Chondrocyte (in vitro differentiated cells): Measurements from ENCODE around the gene PRKRIP1. TPM values are rescaled to one million over a fixed set of nuclear protein-coding genes. Genes with fewer than 3 reads are reported as not detected.
"Not testable (repeated sequence)": the region's sequence is repeated elsewhere in the genome, so short reads cannot be mapped to it uniquely, and the experiment has no call there.

Experiments
- DNase-seq: peaks from one replicate; pipeline ENCODE4 v3.0.0; 2021; ENCODE audit warnings: mixed read lengths, low spot score
- H3K27ac Mint-ChIP-seq: one replicate; pipeline ENCODE4 v1.8.0; 2021; ENCODE audit warnings: mild to moderate bottlenecking, moderate library complexity, mixed read lengths; ENCODE audit not compliant: unreplicated experiment
- H3K27me3 Mint-ChIP-seq: 2 replicates; pipeline ENCODE4 v1.8.0; 2021; ENCODE audit warnings: low read depth, mixed read lengths
- H3K36me3 Mint-ChIP-seq: 2 replicates; pipeline ENCODE4 v1.8.0; 2021; ENCODE audit warnings: low read depth, mixed read lengths
- H3K4me1 Mint-ChIP-seq: 2 replicates; pipeline ENCODE4 v1.8.0; 2021; ENCODE audit warnings: low read depth, mild to moderate bottlenecking, mixed read lengths
- H3K4me3 Mint-ChIP-seq: one replicate; pipeline ENCODE4 v1.8.0; 2021; ENCODE audit warnings: mild to moderate bottlenecking, moderate library complexity, mixed read lengths; ENCODE audit not compliant: unreplicated experiment
- H3K9me3 Mint-ChIP-seq: 2 replicates; pipeline ENCODE4 v1.8.0; 2021; ENCODE audit warnings: low read depth, mixed read lengths
- CTCF ChIP-seq: fragments of 200-600 bp; sonication (generic); IDR thresholded peaks from 2 replicates; pipeline ENCODE4 v1.5.0; 2021; ENCODE audit warnings: antibody characterized with exemption, mild to moderate bottlenecking, moderate library complexity
- long read RNA-seq: library from polyadenylated mRNA; stranded (forward); transcript quantifications from one replicate; pipeline ENCODE4 v2.0.0, GENCODE V29; 2021
- total RNA-seq: library from RNA; stranded (reverse); gene quantifications from 3 replicates; pipeline ENCODE4 v1.2.1, GENCODE V29; 2021

The PRKRIP1 gene
- total RNA-seq = 23.2 to 25.5 TPM (median 25.3 TPM) in 3 replicates
- long read RNA-seq, transcript PRKRIP1-207 (9 exons, 1,625 nt) = minor isoform, 9 of 45 reads
- long read RNA-seq, transcript PRKRIP1-201 (6 exons, 2,159 nt) = major isoform, 11 of 45 reads
- long read RNA-seq, partial matches to known transcripts = 1 of 45 reads
- long read RNA-seq, other reads (novel, unspliced or antisense) = 18 of 45 reads

- no peak for DNase-seq
- Mint-ChIP-seq H3K36me3 (peaks cover 11% of the 10 kb centered on the region), H3K9me3 (no peaks in the 10 kb centered on the region), H3K27me3 (no peaks in the 10 kb centered on the region), H3K27ac (peak within 1 kb of the TSS; percentile 97), H3K4me1 (peaks cover 19% of the 10 kb centered on the region), H3K4me3 (peak within 1 kb of the TSS; percentile 96)
- peak; percentile 7 for TF ChIP-seq CTCF
Measured at GRCh38 chr7:102395873-102396709, at the start of gene PRKRIP1. Gene PRKRIP1 (plus strand): TSS chr7:102396363. CDS start chr7:102396412, 49 bp downstream.

- not testable (repeated sequence) for H3K4me3 Mint-ChIP-seq
Measured at GRCh38 chr7:102346983-102347382, 49.2 kb upstream of the PRKRIP1 start.

GRCh38 chr7:102356344-102356743, 39.8 kb upstream of the PRKRIP1 start, which contains the start of gene SPDYE6:
Gene SPDYE6 (minus strand): TSS chr7:102356444. CDS start chr7:102356023, 421 bp downstream.
- H3K27me3 Mint-ChIP-seq, H3K27ac Mint-ChIP-seq, H3K36me3 Mint-ChIP-seq, H3K4me1 Mint-ChIP-seq, H3K9me3 Mint-ChIP-seq, DNase-seq, H3K4me3 Mint-ChIP-seq: not testable (repeated sequence)

More at GRCh38 chr7:102346983-102347382, 49.2 kb upstream of the PRKRIP1 start:
- not testable (repeated sequence) for DNase-seq, H3K36me3 Mint-ChIP-seq, H3K4me1 Mint-ChIP-seq, H3K27ac Mint-ChIP-seq, H3K27me3 Mint-ChIP-seq, H3K9me3 Mint-ChIP-seq

GRCh38 chr7:102363549-102364393, 32.4 kb upstream of the PRKRIP1 start:
- H3K36me3 Mint-ChIP-seq = not testable (repeated sequence)

GRCh38 chr7:102364394-102364886, 31.7 kb upstream of the PRKRIP1 start:
- H3K27ac Mint-ChIP-seq = peak overlapping the region; percentile 90
- H3K9me3 Mint-ChIP-seq, H3K27me3 Mint-ChIP-seq: not testable (repeated sequence)

More at GRCh38 chr7:102363549-102364393, 32.4 kb upstream of the PRKRIP1 start:
- not testable (repeated sequence) for H3K27me3 Mint-ChIP-seq, H3K9me3 Mint-ChIP-seq
- Mint-ChIP-seq H3K4me1 (peaks cover 17% of the 10 kb centered on the region), H3K4me3 (peak overlapping the region; percentile 90), H3K27ac (peak overlapping the region; percentile 91)
- TF ChIP-seq CTCF = peak; percentile 47
- peak; percentile 98 for DNase-seq

GRCh38 chr7:102365390-102365789, 30.8 kb upstream of the PRKRIP1 start:
- H3K27ac Mint-ChIP-seq, DNase-seq, H3K9me3 Mint-ChIP-seq, H3K27me3 Mint-ChIP-seq: not testable (repeated sequence)
- Mint-ChIP-seq H3K4me3 (peak overlapping the region; percentile 90), H3K4me1 (peaks cover 17% of the 10 kb centered on the region), H3K36me3 (peaks cover 11% of the 10 kb centered on the region)

More at GRCh38 chr7:102364394-102364886, 31.7 kb upstream of the PRKRIP1 start:
- Mint-ChIP-seq H3K4me1 (peaks cover 17% of the 10 kb centered on the region), H3K4me3 (peak overlapping the region; percentile 90)
- DNase-seq, H3K36me3 Mint-ChIP-seq: not testable (repeated sequence)

GRCh38 chr7:102370038-102370437, 26.1 kb upstream of the PRKRIP1 start:
- DNase-seq, H3K27ac Mint-ChIP-seq, H3K4me3 Mint-ChIP-seq, H3K9me3 Mint-ChIP-seq, H3K27me3 Mint-ChIP-seq, H3K4me1 Mint-ChIP-seq: not testable (repeated sequence)
- H3K36me3 Mint-ChIP-seq = peaks cover 15% of the 10 kb centered on the region

GRCh38 chr7:102372796-102373195, 23.4 kb upstream of the PRKRIP1 start:
- not testable (repeated sequence) for DNase-seq, H3K4me1 Mint-ChIP-seq, H3K4me3 Mint-ChIP-seq, H3K27me3 Mint-ChIP-seq, H3K27ac Mint-ChIP-seq, H3K9me3 Mint-ChIP-seq
- peaks cover 20% of the 10 kb centered on the region for H3K36me3 Mint-ChIP-seq
